ENCODE results near the gene EP400.

The EP400 gene

DNA sequence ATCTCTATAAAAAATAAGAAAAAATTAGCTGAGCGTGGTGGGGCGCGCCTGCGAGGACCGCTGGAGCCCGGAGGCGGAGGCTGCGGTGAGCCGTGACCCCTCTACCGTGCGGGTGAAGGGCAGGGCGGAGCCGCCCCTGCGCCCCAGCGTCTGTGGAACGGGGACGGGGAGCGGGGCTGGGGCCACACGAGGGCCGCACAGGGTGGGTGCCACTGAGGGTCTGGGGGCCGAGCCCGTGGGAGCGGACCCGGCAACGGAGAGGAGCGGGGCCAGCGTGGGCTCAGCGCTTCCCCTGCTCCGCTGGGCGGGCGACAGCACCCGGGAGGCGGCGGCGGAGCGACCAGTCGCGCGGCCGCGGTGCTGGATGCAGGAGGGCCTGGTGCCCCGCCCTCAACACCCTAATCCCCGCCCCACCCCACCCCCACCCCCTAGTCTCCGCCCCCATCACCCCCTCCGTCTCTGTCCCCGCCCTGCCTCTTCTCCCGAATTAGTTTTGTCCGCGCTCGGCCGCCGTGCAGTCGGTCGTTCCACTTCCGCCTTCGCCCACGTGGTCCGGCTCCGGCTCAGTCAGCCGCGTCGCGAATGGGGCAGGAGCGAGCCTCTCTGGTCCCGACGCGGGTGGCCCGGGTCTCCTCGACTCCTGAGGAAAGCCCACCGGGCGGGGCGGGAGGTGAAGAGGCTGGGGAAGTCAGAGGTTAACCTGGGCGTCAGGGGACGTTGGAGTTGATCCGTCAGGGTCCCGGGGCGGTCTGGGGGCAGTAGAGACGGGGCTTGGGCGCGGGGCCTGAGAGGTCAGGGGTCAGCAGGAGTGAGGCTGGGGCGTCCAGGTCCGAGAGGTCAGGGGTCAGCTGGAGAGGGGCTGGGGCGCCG, 20.8 kb upstream of the EP400 start, which contains the start of gene PUS1:
Gene PUS1 (plus strand): TSS at position 566 of the 870 bp plus-strand sequence. CDS start 447 bp downstream, outside the sequence.
- H3K27ac ChIP-seq: peak within 1 kb of the TSS; percentile 79

DNA sequence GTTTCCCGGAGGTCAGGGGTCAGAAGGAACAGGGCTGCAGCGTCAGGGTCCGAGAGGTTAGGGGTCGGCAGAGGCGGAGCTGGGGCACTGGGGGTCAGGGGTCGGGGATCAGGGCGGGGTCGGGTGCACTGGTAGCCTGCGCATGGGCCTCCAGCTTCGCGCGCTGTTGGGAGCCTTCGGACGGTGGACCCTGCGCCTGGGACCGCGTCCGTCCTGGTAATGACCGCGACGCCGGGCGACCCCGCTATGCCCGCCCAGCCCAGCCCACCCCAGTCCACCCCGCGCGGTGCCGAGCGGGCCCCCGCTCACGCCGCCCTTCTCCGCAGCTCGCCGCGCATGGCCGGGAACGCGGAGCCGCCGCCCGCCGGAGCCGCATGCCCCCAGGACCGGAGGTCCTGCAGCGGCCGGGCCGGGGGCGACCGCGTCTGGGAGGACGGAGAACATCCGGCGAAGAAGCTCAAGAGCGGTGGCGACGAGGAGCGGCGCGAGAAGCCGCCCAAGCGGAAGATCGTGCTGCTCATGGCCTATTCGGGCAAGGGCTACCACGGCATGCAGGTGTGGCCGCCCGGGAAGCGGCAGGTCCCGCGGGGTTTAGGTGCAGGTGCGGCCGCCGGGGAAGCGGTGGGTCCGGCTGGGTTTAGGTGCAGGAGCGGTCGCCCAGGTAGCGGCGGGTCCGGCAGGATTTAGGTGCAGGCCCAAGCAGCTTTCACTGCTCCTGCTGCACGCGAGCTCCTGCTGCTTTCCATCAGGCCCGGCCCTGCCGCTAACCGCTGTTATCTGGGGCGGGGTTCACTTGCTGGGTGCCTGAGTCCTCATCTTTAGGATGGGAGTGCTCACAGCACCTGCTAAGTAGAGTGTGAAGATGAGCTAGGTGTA, 19.9 kb upstream of the EP400 start:
- TF ChIP-seq, protein P1, sequence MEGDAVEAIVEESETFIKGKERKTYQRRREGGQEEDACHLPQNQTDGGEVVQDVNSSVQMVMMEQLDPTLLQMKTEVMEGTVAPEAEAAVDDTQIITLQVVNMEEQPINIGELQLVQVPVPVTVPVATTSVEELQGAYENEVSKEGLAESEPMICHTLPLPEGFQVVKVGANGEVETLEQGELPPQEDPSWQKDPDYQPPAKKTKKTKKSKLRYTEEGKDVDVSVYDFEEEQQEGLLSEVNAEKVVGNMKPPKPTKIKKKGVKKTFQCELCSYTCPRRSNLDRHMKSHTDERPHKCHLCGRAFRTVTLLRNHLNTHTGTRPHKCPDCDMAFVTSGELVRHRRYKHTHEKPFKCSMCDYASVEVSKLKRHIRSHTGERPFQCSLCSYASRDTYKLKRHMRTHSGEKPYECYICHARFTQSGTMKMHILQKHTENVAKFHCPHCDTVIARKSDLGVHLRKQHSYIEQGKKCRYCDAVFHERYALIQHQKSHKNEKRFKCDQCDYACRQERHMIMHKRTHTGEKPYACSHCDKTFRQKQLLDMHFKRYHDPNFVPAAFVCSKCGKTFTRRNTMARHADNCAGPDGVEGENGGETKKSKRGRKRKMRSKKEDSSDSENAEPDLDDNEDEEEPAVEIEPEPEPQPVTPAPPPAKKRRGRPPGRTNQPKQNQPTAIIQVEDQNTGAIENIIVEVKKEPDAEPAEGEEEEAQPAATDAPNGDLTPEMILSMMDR (conservative IDR thresholded peaks at IDR 0.05; ENCODE audit: low read depth): no peak
- DNase-seq (ENCODE audit: low spot score): peak; percentile 28
- POLR2A ChIA-PET (ENCODE audit: low non-redundant PET): no interaction called here
- CTCF ChIA-PET: interaction anchor here (0.6 to 0.9 kb wide), 4 partner anchors 17 to 436 kb away, joined by 3 to 8 read pairs (median 4); no protein-coding TSS in a partner anchor
- peak overlapping the region; percentile 79 for H3K27ac ChIP-seq

More for the DNA sequence above, 20.8 kb upstream of the EP400 start, which contains the start of gene PUS1:
- DNase-seq (ENCODE audit: low spot score): peak; percentile 98
- ChIA-PET CTCF (interaction anchor here (0.6 to 0.9 kb wide), 4 partner anchors 16 to 435 kb away, joined by 3 to 8 read pairs (median 4); no protein-coding TSS in a partner anchor), POLR2A (ENCODE audit: low non-redundant PET) (no interaction called here)
- TF ChIP-seq, protein P1 (conservative IDR thresholded peaks at IDR 0.05; ENCODE audit: low read depth): no peak

DNA sequence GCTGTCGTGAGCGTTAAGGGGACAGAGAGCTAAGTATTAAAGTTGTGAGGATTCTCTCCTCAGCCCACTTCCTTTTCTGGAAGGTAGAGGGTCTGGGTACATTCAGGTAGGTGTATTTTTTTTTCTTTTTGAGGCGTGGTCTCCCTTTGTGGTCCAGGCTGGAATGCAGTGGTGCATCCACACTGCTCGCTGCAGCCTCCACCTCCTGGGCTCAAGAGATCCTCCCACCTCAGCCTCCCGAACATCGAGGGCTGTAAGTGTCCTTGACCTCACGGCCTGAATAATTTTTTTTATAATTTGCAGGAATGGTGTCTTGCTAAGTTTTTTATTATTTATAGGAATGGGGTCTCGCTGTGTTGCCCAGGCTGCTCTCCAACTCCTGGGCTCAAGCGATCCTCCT, 19.2 kb upstream of the EP400 start:
- POLR2A ChIA-PET (ENCODE audit: low non-redundant PET): no interaction called here
- DNase-seq (ENCODE audit: low spot score): no peak
- TF ChIP-seq, protein P1 (conservative IDR thresholded peaks at IDR 0.05; ENCODE audit: low read depth): no peak
- CTCF ChIA-PET: no interaction called here
- H3K27ac ChIP-seq: peak overlapping the region; percentile 79

DNA sequence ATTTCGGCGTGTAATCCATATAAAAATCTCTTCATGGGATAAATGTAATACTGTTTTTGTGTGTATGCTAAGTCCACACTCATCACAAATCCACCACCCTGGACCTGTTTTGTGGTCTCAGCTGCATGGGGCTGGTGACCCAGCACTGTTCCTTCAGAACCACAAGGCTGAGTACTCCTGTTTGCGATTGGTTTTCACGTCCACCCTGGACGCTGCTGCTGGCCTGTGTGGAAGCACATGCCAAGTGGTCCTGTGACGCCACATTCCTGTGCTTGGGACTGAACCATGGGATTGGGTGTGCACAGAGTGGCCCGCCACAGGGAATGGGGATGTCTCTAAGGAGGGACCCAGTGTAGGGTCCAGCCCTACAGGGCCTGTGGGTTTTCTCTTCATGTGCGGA, 16.4 kb upstream of the EP400 start:
- ChIA-PET CTCF (no interaction called here), POLR2A (ENCODE audit: low non-redundant PET) (no interaction called here)
- H3K27ac ChIP-seq: no peak overlapping the region
- TF ChIP-seq, protein P1 (conservative IDR thresholded peaks at IDR 0.05; ENCODE audit: low read depth): no peak
- no peak for DNase-seq (ENCODE audit: low spot score)

DNA sequence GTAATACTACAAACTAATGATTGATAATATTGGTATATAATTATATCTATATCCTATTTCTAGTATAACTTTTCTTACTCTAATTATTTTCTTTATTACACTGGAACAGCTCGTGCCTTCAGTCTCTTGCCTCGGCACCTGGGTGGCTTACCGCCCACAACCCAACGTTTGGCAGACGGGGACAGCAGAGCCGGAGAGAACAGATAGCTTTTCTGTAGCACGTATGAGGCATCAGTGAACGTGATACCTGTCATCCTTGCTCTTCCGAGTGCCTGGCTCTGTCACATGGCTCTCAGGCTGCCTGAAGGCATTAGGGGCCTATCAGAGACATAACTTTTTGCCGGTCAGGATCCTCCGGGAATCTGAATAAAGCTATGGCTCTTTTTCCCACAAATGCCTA, 15.2 kb upstream of the EP400 start:
- ChIA-PET CTCF (interaction anchor here (0.6 kb wide), 1 partner anchor 23 kb away, joined by 3 read pairs; no protein-coding TSS in a partner anchor), POLR2A (ENCODE audit: low non-redundant PET) (no interaction called here)
- no peak for DNase-seq (ENCODE audit: low spot score)
- TF ChIP-seq, protein P1 (conservative IDR thresholded peaks at IDR 0.05; ENCODE audit: low read depth): no peak
- no peak overlapping the region for H3K27ac ChIP-seq

DNA sequence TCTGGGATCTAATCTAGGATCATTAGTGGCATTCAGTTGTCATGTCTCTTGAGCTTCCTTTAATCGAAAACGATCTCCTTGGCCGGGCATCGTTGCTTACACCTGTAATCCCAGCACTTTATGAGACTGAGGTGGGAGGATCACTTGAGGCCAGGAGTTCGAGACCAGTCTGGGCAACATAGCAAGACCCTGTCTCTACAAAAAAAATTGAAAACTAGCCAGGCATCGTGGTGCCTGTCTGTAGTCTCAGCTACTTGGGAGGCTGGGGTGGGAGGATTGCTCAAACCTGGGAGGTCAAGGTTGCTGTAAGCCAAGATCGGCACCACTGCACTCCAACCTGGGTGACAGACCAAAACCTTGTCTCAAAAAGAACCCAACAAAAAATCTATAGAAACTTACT, 11.7 kb upstream of the EP400 start:
- POLR2A ChIA-PET (ENCODE audit: low non-redundant PET): no interaction called here
- no peak for DNase-seq (ENCODE audit: low spot score)
- TF ChIP-seq, protein P1 (conservative IDR thresholded peaks at IDR 0.05; ENCODE audit: low read depth): no peak
- no peak overlapping the region for H3K27ac ChIP-seq
- CTCF ChIA-PET: no interaction called here

Measured in RWPE1 (cell line).